Embryonic facial prominence (tissue), 1 donor: ENCODE measurements around the gene MAGEA8.
"Not testable (repeated sequence)": the region's sequence is repeated elsewhere in the genome, so short reads cannot be mapped to it uniquely, and the experiment has no call there.

Experiments used
- DNase-seq: peaks from one replicate; pipeline ENCODE4 v3.0.0-alpha.2; 2016; ENCODE audit errors: extremely low spot score

The MAGEA8 gene

GRCh38 chrX:149903889-149904748 lies 23.1 kb downstream of the MAGEA8 start:
- no peak for DNase-seq

GRCh38 chrX:149908308-149908707 lies 27.3 kb downstream of the MAGEA8 start:
- no peak for DNase-seq

- no peak for DNase-seq
Observed at GRCh38 chrX:149908727-149909126, 27.7 kb downstream of the MAGEA8 start.

- DNase-seq: no peak
Observed at GRCh38 chrX:149909324-149910177, 28.6 kb downstream of the MAGEA8 start.

- DNase-seq: no peak
Observed at GRCh38 chrX:149910178-149910695, 29.3 kb downstream of the MAGEA8 start.

GRCh38 chrX:149916745-149917392 lies 35.9 kb downstream of the MAGEA8 start:
- DNase-seq: no peak

GRCh38 chrX:149923836-149924235 lies 42.9 kb downstream of the MAGEA8 start:
- DNase-seq: not testable (repeated sequence)

- not testable (repeated sequence) for DNase-seq
Observed at GRCh38 chrX:149924434-149924833, 43.5 kb downstream of the MAGEA8 start.

- not testable (repeated sequence) for DNase-seq
Observed at GRCh38 chrX:149927245-149927963, 46.4 kb downstream of the MAGEA8 start.

GRCh38 chrX:149927964-149928258 lies 46.9 kb downstream of the MAGEA8 start:
- not testable (repeated sequence) for DNase-seq

GRCh38 chrX:149928635-149929034 lies 47.7 kb downstream of the MAGEA8 start:
- DNase-seq: not testable (repeated sequence)

- DNase-seq: not testable (repeated sequence)
Observed at GRCh38 chrX:149929400-149929799, 48.4 kb downstream of the MAGEA8 start, which contains the start of gene HSFX4. Gene HSFX4 (plus strand): TSS chrX:149929573. CDS start chrX:149929645, 72 bp downstream.

GRCh38 chrX:149931355-149931754 lies 50.4 kb downstream of the MAGEA8 start:
- not testable (repeated sequence) for DNase-seq

GRCh38 chrX:149932150-149932549 lies 51.2 kb downstream of the MAGEA8 start:
- not testable (repeated sequence) for DNase-seq

GRCh38 chrX:149932970-149933369 lies 52.0 kb downstream of the MAGEA8 start:
- DNase-seq: not testable (repeated sequence)

GRCh38 chrX:149933547-149933946 lies 52.6 kb downstream of the MAGEA8 start:
- not testable (repeated sequence) for DNase-seq
